CD4-positive, alpha-beta T cell treated with Interleukin-15 for 1 hour (primary cell): Measurements from ENCODE around the gene NDUFAB1.
"Not testable (repeated sequence)": the region's sequence is repeated elsewhere in the genome, so short reads cannot be mapped to it uniquely, and the experiment has no call there.

Source experiments
- DNase-seq: peaks from one replicate; pipeline ENCODE4 v3.0.0-alpha.2; 2020

Gene NDUFAB1

GRCh38 chr16:23595951-23596720 lies at the start of gene NDUFAB1:
Gene NDUFAB1, minus strand, starts transcription at chr16:23596316. Its CDS starts 26 bp downstream, at chr16:23596290.
- peak; percentile 87 for DNase-seq

GRCh38 chr16:23642246-23642774 lies 46.2 kb upstream of the NDUFAB1 start:
- DNase-seq, result no peak

GRCh38 chr16:23640931-23641765 lies 45.0 kb upstream of the NDUFAB1 start, which contains the start of the genes DCTN5 and PALB2:
Gene DCTN5, plus strand, starts transcription at chr16:23641466. Its CDS starts 77 bp downstream, at chr16:23641543.
Gene PALB2, minus strand, starts transcription at chr16:23641310. Its CDS starts 153 bp downstream, at chr16:23641157.
- DNase-seq, result peak; percentile 89

- no peak for DNase-seq
These were observed 44.5 kb upstream of the NDUFAB1 start for GRCh38 chr16:23640615-23640930.

- DNase-seq, result no peak
These were observed 39.8 kb upstream of the NDUFAB1 start for GRCh38 chr16:23635958-23636357.

- DNase-seq, result no peak
These were observed 38.4 kb upstream of the NDUFAB1 start for GRCh38 chr16:23634461-23635036.

GRCh38 chr16:23631874-23632273 lies 35.8 kb upstream of the NDUFAB1 start:
- DNase-seq, result not testable (repeated sequence)

- DNase-seq, result no peak
These were observed 33.4 kb upstream of the NDUFAB1 start for GRCh38 chr16:23629516-23629915.

- no peak for DNase-seq
These were observed 28.0 kb upstream of the NDUFAB1 start for GRCh38 chr16:23624092-23624491.

GRCh38 chr16:23615805-23616204 lies 19.7 kb upstream of the NDUFAB1 start:
- DNase-seq, result no peak

GRCh38 chr16:23611936-23612335 lies 15.8 kb upstream of the NDUFAB1 start:
- DNase-seq, result no peak

- DNase-seq, result not testable (repeated sequence)
These were observed 14.8 kb upstream of the NDUFAB1 start for GRCh38 chr16:23610905-23611304.

GRCh38 chr16:23609929-23610328 lies 13.8 kb upstream of the NDUFAB1 start:
- no peak for DNase-seq

GRCh38 chr16:23608194-23608593 lies 12.1 kb upstream of the NDUFAB1 start:
- no peak for DNase-seq

- no peak for DNase-seq
These were observed 11.6 kb upstream of the NDUFAB1 start for GRCh38 chr16:23607726-23608125.

GRCh38 chr16:23597003-23597756 lies 1.1 kb upstream of the NDUFAB1 start:
- DNase-seq, result peak; percentile 21

GRCh38 chr16:23595246-23595950 lies 718 bp downstream of the NDUFAB1 start:
- DNase-seq, result no peak

- no peak for DNase-seq
These were observed 1.9 kb downstream of the NDUFAB1 start for GRCh38 chr16:23594186-23594585.

GRCh38 chr16:23590181-23590580 lies 5.9 kb downstream of the NDUFAB1 start:
- no peak for DNase-seq

- no peak for DNase-seq
These were observed 8.4 kb downstream of the NDUFAB1 start for GRCh38 chr16:23587726-23588125.

- no peak for DNase-seq
These were observed 11.7 kb downstream of the NDUFAB1 start for GRCh38 chr16:23584186-23585076.
